Astrocyte (in vitro differentiated cells and primary cell): Measurements from ENCODE around the gene MAFF.

Experiments
- CTCF ChIP-seq: IDR thresholded peaks from 2 replicates; pipeline ENCODE4 v1.5.1; 2011; ENCODE audit warnings: low read depth, mild to moderate bottlenecking, inconsistent platforms, low read length, moderate library complexity; ENCODE audit not compliant: insufficient read depth
- EZH2 ChIP-seq: IDR thresholded peaks from 2 replicates; pipeline ENCODE4 v1.6.1; 2012; ENCODE audit warnings: mild to moderate bottlenecking, low read length, inconsistent platforms; ENCODE audit not compliant: insufficient read depth

GRCh38 chr22:38155703-38156102, 46.1 kb upstream of the MAFF start:
- TF ChIP-seq CTCF (no peak), EZH2 (no peak)
